Esophagus muscularis mucosa (tissue), 3 donors: ENCODE measurements around the gene ATL1.

Experiments used
- POLR2AphosphoS5 ChIP-seq, 2 donors: sonication (generic); formaldehyde crosslinking; IDR thresholded peaks; one replicate each; pipeline ENCODE4 v1.6.1; 2017; ENCODE audit warnings: antibody characterized with exemption in 2 of 2
- TF ChIP-seq, protein P1 (sequence below), 3 experiments: fragments of 200-600 bp in 2 of 3; fragments of 450-650 bp in 1 of 3; sonication (generic) in 2 of 3; IDR thresholded peaks; one replicate each; pipeline ENCODE4 v1.5.1; 2017 to 2019; ENCODE audit warnings: antibody characterized with exemption in 3 of 3, mild to moderate bottlenecking in 2 of 3, moderate library complexity in 1 of 3

DNA sequence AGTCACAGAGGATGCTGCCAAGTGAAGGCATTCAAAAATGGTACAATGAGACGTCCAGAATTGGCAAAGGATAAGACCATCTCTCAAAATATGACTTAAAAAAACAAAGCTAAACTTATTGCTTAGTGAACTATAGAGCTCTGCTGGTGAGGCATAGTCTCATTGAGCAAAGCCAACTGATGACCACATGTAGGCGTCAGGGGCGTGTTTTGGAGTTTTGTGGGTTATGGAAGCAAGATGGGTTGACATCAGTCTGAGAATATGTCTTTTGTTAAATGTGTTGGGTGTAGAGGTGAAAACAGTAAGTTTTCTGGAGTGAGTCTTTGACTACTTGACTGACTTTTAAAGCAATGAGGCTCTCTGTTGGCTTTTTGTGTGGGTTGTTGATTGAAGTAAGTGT, 47.2 kb downstream of the ATL1 start:
- TF ChIP-seq, protein P1, sequence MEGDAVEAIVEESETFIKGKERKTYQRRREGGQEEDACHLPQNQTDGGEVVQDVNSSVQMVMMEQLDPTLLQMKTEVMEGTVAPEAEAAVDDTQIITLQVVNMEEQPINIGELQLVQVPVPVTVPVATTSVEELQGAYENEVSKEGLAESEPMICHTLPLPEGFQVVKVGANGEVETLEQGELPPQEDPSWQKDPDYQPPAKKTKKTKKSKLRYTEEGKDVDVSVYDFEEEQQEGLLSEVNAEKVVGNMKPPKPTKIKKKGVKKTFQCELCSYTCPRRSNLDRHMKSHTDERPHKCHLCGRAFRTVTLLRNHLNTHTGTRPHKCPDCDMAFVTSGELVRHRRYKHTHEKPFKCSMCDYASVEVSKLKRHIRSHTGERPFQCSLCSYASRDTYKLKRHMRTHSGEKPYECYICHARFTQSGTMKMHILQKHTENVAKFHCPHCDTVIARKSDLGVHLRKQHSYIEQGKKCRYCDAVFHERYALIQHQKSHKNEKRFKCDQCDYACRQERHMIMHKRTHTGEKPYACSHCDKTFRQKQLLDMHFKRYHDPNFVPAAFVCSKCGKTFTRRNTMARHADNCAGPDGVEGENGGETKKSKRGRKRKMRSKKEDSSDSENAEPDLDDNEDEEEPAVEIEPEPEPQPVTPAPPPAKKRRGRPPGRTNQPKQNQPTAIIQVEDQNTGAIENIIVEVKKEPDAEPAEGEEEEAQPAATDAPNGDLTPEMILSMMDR (IDR thresholded peaks at IDR 0.05): no peak
- TF ChIP-seq POLR2AphosphoS5 (IDR thresholded peaks at IDR 0.05): no peak
